Prostate gland (tissue), 2 donors: ENCODE results near the gene ALOXE3.

ENCODE experiments used
- POLR2A ChIP-seq: fragments of 450-650 bp; IDR thresholded peaks from one replicate; pipeline ENCODE4 v1.6.1; 2016; ENCODE audit warnings: antibody characterized with exemption, mild to moderate bottlenecking
- TF ChIP-seq, protein P1 (sequence below), 4 experiments: fragments of 200-600 bp in 2 of 4; fragments of 450-650 bp in 2 of 4; sonication (generic) in 2 of 4; IDR thresholded peaks; 1 replicate in 3 of 4; 2 replicates in 1 of 4; pipeline ENCODE4 v1.5.1; 2016 to 2019; ENCODE audit warnings: antibody characterized with exemption in 4 of 4, mild to moderate bottlenecking in 2 of 4, moderate library complexity in 2 of 4

DNA sequence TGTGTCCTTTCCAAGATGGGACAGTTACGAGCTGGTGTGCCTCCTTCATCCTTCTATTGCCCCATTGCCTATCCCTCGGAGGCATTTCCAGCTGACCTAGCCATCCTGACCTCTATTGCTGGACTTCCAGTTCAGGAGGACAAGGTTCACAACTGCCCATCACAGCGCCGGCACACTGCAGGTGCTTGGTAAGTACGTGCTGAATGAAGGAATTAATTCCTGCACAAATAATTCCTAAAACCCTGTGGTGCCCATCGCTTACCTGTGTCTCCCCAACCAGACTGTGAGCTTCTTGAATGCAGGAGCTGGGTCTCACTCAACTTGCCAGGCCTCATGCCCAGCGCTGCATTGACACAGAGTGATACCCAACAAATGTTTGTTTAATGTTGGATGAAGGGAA, 66.5 kb downstream of the ALOXE3 start:
- TF ChIP-seq, protein P1, sequence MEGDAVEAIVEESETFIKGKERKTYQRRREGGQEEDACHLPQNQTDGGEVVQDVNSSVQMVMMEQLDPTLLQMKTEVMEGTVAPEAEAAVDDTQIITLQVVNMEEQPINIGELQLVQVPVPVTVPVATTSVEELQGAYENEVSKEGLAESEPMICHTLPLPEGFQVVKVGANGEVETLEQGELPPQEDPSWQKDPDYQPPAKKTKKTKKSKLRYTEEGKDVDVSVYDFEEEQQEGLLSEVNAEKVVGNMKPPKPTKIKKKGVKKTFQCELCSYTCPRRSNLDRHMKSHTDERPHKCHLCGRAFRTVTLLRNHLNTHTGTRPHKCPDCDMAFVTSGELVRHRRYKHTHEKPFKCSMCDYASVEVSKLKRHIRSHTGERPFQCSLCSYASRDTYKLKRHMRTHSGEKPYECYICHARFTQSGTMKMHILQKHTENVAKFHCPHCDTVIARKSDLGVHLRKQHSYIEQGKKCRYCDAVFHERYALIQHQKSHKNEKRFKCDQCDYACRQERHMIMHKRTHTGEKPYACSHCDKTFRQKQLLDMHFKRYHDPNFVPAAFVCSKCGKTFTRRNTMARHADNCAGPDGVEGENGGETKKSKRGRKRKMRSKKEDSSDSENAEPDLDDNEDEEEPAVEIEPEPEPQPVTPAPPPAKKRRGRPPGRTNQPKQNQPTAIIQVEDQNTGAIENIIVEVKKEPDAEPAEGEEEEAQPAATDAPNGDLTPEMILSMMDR (IDR thresholded peaks at IDR 0.05): no peak
- no peak for TF ChIP-seq POLR2A
